Activated CD8-positive, alpha-beta memory T cell treated with anti-CD3 and anti-CD28 coated beads, Interleukin-2, amount 10 ng/mL, durations not matched to agents 7 days and 5 days (primary cell): ENCODE results near the gene ANKRD30BL. TPM values are rescaled to one million over a fixed set of nuclear protein-coding genes. Genes with fewer than 3 reads are reported as not detected.
"Not testable (repeated sequence)": the region's sequence is repeated elsewhere in the genome, so short reads cannot be mapped to it uniquely, and the experiment has no call there.

Experiments
- ATAC-seq: fragments of 150-1000 bp; cut with Tn5 transposase; one replicate; pipeline ENCODE4 v1.10.0; 2021; ENCODE audit warnings: moderate library complexity
- CTCF ChIA-PET: fragments of 350-600 bp; sonication (Branson Sonifier 250); formaldehyde crosslinking; loops from one replicate; lab custom pipeline; 2021; ENCODE audit warnings: antibody characterized with exemption; lab: Charles Lee
- DNase-seq: peaks from one replicate; pipeline ENCODE4 v3.0.0-alpha.2; 2020
- H3K27ac Mint-ChIP-seq: one replicate; pipeline ENCODE4 v1.8.0; 2021; ENCODE audit warnings: mild to moderate bottlenecking, mixed read lengths
- H3K27me3 Mint-ChIP-seq: one replicate; pipeline ENCODE4 v1.8.0; 2021; ENCODE audit warnings: mixed read lengths
- H3K36me3 Mint-ChIP-seq: one replicate; pipeline ENCODE4 v1.8.0; 2021; ENCODE audit warnings: mild to moderate bottlenecking, mixed read lengths
- H3K4me1 Mint-ChIP-seq: one replicate; pipeline ENCODE4 v1.8.0; 2021; ENCODE audit warnings: mixed read lengths
- H3K4me3 Mint-ChIP-seq: one replicate; pipeline ENCODE4 v1.8.0; 2021; ENCODE audit warnings: mild to moderate bottlenecking, moderate library complexity, mixed read lengths
- H3K9me3 Mint-ChIP-seq: one replicate; pipeline ENCODE4 v1.8.0; 2022; ENCODE audit warnings: low read depth, mixed read lengths
- total RNA-seq, 2 experiments: library from RNA; stranded (reverse); gene quantifications; one replicate each; pipeline ENCODE4 v1.2.3, GENCODE V29; 2021

Gene ANKRD30BL, protein sequence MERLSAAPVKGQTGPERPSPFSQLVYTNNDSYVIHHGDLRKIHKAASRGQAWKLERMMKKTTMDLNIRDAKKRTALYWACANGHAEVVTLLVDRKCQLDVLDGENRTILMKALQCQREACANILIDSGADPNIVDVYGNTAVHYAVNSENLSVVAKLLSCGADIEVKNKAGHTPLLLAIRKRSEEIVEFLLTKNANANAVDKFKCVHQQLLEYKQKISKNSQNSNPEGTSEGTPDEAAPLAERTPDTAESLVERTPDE
- not detected for total RNA-seq

DNA sequence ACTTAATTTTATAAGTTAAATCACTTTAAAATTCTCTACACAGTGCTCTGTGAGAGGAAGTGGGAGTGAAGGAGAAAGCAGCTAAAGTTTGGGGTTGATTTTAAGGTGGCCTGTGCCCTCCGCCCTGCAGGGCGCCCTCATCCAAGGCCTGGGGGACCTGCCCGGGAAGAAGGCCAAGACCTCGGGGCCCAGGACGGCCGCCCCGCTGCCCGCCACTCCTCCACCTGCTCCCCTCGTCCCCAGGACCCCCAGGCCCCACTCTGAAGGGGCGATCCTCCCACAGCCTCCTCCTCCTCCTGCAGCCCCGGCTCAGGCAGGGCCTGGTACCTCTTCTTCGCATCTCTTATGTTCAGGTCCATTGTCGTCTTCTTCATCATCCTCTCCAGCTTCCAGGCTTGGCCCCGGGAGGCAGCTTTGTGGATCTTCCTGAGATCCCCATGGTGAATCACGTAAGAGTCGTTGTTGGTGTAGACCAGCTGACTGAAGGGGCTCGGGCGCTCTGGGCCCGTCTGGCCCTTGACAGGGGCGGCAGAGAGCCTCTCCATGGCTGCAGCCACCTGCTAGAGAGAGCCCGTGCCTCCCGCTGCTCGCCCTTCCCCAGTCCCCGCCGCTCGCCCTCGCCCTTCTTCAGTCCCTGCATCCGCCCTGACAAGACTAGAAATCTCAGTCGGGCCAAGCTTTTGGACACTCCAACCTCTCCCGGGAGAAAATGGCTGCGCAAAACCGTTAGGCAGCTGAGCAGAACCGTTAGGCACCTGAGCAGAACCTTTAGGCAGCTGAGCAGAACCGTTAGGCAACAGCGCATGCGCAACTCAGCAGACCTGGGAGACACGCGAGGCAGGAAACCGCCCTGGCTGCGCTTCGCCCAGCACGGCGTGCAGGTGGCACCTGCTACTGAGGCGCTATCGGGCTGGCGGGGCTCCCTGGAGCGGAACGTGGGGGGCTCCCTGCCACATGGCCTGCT lies at the start of gene ANKRD30BL:
Gene ANKRD30BL, minus strand, starts transcription at position 792 of the 964 bp plus-strand sequence. Its CDS starts 247 bp downstream, at position 545.
- ATAC-seq, H3K36me3 Mint-ChIP-seq, CTCF ChIA-PET, H3K27me3 Mint-ChIP-seq, H3K4me3 Mint-ChIP-seq, H3K9me3 Mint-ChIP-seq, H3K27ac Mint-ChIP-seq, DNase-seq, H3K4me1 Mint-ChIP-seq: not testable (repeated sequence)

DNA sequence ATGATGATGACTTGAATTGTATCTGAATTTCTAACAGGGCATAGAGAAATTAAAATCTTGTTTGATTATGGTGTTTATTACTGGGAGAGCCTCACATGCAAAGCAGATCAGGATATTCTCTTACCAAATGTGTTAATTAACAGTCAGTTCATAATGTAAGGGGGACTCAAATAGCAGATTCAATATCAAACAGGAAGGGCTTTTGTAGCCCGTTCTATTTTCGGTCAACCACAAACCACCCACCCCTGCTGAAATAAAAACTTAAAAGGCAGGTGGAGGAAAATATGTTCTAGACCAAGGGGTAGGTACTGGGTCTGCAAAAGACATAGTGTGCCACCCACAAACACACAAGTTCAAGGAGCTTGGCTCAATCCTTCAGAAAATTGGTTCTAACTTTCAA lies 41.1 kb upstream of the ANKRD30BL start:
- H3K4me1 Mint-ChIP-seq, H3K27ac Mint-ChIP-seq, CTCF ChIA-PET, H3K4me3 Mint-ChIP-seq, H3K36me3 Mint-ChIP-seq, ATAC-seq, H3K27me3 Mint-ChIP-seq, H3K9me3 Mint-ChIP-seq, DNase-seq: not testable (repeated sequence)

DNA sequence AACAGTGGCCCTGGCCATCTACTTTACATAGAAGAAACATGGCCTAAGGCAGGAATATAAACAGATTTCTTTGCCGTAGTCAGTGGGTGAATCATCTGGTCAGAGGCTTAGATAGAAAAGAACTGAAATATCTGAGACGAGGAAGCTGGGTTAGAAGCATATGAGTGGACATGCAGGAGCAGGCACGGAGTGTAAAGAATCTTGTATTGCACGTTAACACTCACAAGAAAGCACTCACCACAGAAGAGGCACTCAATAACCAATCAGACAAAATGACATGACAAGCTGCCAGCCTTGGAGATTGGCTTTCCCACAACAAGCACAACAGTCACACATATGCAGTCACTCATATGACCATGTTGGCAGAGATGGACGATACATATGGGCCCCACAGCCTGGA lies 31.1 kb upstream of the ANKRD30BL start:
- H3K9me3 Mint-ChIP-seq, H3K36me3 Mint-ChIP-seq, H3K4me1 Mint-ChIP-seq, DNase-seq, H3K4me3 Mint-ChIP-seq, H3K27ac Mint-ChIP-seq, CTCF ChIA-PET, ATAC-seq, H3K27me3 Mint-ChIP-seq: not testable (repeated sequence)

DNA sequence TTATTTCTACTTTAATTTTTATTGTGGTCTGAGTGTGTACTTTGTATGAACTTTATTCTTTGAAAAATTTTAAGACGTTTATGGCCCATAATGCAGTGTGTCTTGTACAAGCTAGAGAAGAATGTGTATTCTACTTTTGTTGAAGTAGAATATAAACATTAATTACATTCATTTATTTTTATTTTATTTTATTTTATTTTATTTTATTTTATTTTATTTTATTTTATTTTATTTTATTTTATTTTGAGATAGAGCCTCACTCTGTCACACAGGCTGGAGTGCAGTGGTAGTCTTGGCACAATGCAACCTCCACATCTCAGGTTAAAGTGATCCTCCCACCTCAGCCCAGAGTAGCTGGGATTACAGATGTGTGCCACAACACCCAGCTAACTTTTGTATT lies 5.3 kb upstream of the ANKRD30BL start:
- DNase-seq, H3K27ac Mint-ChIP-seq, H3K4me1 Mint-ChIP-seq, ATAC-seq, H3K9me3 Mint-ChIP-seq, H3K4me3 Mint-ChIP-seq, CTCF ChIA-PET, H3K27me3 Mint-ChIP-seq, H3K36me3 Mint-ChIP-seq: not testable (repeated sequence)

DNA sequence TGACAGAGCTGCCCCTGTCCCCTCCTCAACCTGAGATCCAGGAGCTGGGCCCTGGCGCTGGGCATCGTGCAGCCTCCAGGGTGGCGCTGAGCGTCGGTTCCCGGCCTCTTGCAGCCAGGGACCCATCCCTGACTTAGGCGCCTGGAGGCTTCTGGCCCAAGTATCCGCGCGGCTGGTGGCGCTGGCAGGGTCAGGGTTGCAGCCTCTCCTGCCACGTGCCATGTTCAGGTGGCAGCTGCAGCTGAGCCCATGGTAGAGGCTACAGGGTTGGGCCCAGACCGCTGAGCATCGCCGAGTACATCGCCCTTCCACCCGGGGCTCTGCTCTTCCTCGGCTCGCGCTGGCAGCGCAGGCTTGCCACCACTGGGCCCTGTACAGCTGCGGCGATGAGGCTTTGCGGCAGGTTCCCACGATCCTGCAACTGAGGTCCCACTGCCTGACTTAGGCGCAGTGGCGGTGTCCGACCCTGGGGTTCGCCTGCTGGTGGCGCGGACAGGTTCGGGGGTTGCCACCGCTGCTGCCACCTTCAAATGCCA lies 441 bp upstream of the ANKRD30BL start:
- H3K27me3 Mint-ChIP-seq = not testable (repeated sequence)

DNA sequence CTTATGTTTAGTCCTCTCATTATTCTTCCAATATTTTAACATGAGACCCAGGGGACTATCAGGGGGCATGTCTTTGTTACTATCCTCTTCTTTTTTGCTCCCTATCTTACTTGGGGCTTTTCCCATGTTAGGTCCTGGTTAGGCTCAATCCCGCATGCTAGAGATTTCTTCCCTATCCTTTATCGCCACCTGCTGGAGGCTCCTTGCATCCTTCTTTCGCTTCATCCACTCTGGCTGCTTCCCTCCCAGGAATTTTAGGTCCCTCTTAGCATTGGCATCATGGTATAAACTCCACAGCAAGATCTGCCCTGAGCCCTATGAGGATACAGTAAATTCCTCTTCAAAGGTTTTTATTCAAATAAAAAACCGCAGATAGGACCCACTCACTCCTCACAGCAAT lies 15.0 kb downstream of the ANKRD30BL start:
- H3K4me1 Mint-ChIP-seq, H3K9me3 Mint-ChIP-seq, H3K27me3 Mint-ChIP-seq, CTCF ChIA-PET, H3K4me3 Mint-ChIP-seq, H3K27ac Mint-ChIP-seq, ATAC-seq, H3K36me3 Mint-ChIP-seq: not testable (repeated sequence)
- peak; percentile 41 for DNase-seq

More for the DNA sequence above, 441 bp upstream of the ANKRD30BL start:
- CTCF ChIA-PET, H3K9me3 Mint-ChIP-seq, H3K4me1 Mint-ChIP-seq, H3K36me3 Mint-ChIP-seq, H3K27ac Mint-ChIP-seq, ATAC-seq, H3K4me3 Mint-ChIP-seq, DNase-seq: not testable (repeated sequence)
